ENCODE results near the gene MACROD2.

DNA sequence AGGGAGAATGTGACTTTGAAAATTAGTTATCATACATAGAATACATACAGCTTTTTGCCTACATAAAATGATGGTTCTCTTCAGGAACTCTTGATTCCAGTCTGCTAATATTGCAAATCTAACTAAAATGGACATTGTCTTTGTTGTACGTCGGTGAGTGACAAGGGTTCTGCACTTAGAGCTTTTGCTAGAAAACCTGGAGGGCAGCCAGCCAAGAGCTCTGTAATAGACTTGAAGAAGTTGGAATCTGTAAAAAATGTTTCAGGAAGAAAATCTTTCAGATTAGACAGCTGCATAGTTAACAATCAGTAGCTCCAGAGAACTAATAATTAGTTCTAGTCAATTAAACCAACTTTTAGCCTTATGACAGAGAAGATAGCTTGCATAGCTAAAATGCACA, 203.8 kb downstream of the MACROD2 start:
- TF ChIP-seq TAF1 (IDR thresholded peaks at IDR 0.05; ENCODE audit: borderline replicate concordance, insufficient read depth, low read length), result no peak
- TF ChIP-seq, protein P1, sequence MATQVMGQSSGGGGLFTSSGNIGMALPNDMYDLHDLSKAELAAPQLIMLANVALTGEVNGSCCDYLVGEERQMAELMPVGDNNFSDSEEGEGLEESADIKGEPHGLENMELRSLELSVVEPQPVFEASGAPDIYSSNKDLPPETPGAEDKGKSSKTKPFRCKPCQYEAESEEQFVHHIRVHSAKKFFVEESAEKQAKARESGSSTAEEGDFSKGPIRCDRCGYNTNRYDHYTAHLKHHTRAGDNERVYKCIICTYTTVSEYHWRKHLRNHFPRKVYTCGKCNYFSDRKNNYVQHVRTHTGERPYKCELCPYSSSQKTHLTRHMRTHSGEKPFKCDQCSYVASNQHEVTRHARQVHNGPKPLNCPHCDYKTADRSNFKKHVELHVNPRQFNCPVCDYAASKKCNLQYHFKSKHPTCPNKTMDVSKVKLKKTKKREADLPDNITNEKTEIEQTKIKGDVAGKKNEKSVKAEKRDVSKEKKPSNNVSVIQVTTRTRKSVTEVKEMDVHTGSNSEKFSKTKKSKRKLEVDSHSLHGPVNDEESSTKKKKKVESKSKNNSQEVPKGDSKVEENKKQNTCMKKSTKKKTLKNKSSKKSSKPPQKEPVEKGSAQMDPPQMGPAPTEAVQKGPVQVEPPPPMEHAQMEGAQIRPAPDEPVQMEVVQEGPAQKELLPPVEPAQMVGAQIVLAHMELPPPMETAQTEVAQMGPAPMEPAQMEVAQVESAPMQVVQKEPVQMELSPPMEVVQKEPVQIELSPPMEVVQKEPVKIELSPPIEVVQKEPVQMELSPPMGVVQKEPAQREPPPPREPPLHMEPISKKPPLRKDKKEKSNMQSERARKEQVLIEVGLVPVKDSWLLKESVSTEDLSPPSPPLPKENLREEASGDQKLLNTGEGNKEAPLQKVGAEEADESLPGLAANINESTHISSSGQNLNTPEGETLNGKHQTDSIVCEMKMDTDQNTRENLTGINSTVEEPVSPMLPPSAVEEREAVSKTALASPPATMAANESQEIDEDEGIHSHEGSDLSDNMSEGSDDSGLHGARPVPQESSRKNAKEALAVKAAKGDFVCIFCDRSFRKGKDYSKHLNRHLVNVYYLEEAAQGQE (IDR thresholded peaks at IDR 0.05; ENCODE audit: insufficient read depth in 1 of 2, low read depth in 2 of 2, low read length in 2 of 2), result no peak
